BLaER1 treated with 17β-estradiol and CSF1 and Interleukin-3, amounts not matched to agents 10 nM and 100 nM (cell line): ENCODE results near the gene ORAI1.

Experiments
- H3K27ac ChIP-seq, 11 experiments: shearing (Covaris generic); formaldehyde crosslinking; 2 replicates each; pipeline ENCODE4 v1.8.1; 2022
- H3K27me3 ChIP-seq, 11 experiments: shearing (Covaris generic); formaldehyde crosslinking; 2 replicates each; pipeline ENCODE4 v1.8.1; 2022
- H3K36me3 ChIP-seq, 11 experiments: shearing (Covaris generic); formaldehyde crosslinking; 2 replicates each; pipeline ENCODE4 v1.8.1; 2022
- H3K4me1 ChIP-seq, 10 experiments: shearing (Covaris generic); formaldehyde crosslinking; 2 replicates each; pipeline ENCODE4 v1.8.1; 2022
- H3K4me2 ChIP-seq, 11 experiments: shearing (Covaris generic); formaldehyde crosslinking; 2 replicates each; pipeline ENCODE4 v1.8.1; 2022
- H3K4me3 ChIP-seq, 10 experiments: shearing (Covaris generic); formaldehyde crosslinking; 2 replicates each; pipeline ENCODE4 v1.8.1; 2022
- H3K9ac ChIP-seq, 11 experiments: shearing (Covaris generic); formaldehyde crosslinking; 2 replicates each; pipeline ENCODE4 v1.8.1; 2022
- H3K9me3 ChIP-seq, 11 experiments: shearing (Covaris generic); formaldehyde crosslinking; replicated peaks in 1 of 11; 2 replicates each; pipeline ENCODE4 v1.8.1; 2022
- H4K20me1 ChIP-seq, 11 experiments: shearing (Covaris generic); formaldehyde crosslinking; 2 replicates each; pipeline ENCODE4 v1.8.1; 2022
- Cebpa-rat ChIP-seq, 11 experiments: shearing (Covaris generic); IDR thresholded peaks; 2 replicates each; pipeline ENCODE4 v1.8.1; 2022

The ORAI1 gene

DNA sequence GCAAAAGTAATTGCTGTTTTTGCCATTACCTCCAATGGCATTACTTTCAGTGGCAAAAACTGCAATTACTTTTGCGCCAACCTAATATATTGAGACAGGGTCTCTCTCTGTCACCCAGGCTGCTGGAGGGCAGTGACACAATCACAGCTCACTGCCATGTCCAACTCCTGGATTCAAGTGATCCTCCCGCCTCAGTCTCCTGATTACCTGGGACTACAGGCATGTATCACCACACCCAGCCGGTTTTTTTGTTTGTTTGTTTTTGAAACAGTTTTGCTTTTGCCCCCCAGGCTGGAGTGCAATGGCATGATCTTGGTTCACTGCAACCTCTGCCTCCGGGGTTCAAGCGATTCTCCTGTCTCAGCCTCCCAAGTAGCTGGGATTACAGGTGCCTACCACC is 29.8 kb upstream of the ORAI1 start:
- TF ChIP-seq Cebpa-rat (IDR thresholded peaks at IDR 0.05): no peak
- Histone ChIP-seq H3K4me1 (peaks cover 10 to 27% (median 22%) of the 10 kb centered on the region in 10 experiments), H3K9me3 (no peaks in the 10 kb centered on the region), H3K4me2 (no peak overlapping the region), H3K36me3 (peaks cover 0 to 9% (median 0%) of the 10 kb centered on the region in 11 experiments; a peak in 5 of 22 replicates), H3K4me3 (no peak overlapping the region), H3K27me3 (no peaks in the 10 kb centered on the region), H3K9ac (no peak overlapping the region), H3K27ac (no peak overlapping the region), H4K20me1 (no peaks in the 10 kb centered on the region)

GRCh38 chr12:121600702-121601336 is 25.5 kb upstream of the ORAI1 start:
- H3K36me3 ChIP-seq: peaks cover 0 to 4% (median 0%) of the 10 kb centered on the region in 11 experiments; a peak in 3 of 22 replicates
- H4K20me1 ChIP-seq: no peaks in the 10 kb centered on the region
- no peak for TF ChIP-seq Cebpa-rat (IDR thresholded peaks at IDR 0.05)
- no peak overlapping the region for H3K4me3 ChIP-seq
- H3K9me3 ChIP-seq: no peaks in the 10 kb centered on the region
- H3K27ac ChIP-seq: no peak overlapping the region
- peak overlapping the region in 9 of 11 experiments; percentile 8 to 49 (median 15); a peak in 6 of 22 replicates for H3K4me2 ChIP-seq
- no peak overlapping the region for H3K9ac ChIP-seq
- H3K4me1 ChIP-seq: peaks cover 0 to 17% (median 11%) of the 10 kb centered on the region in 10 experiments; a peak in 14 of 20 replicates
- no peaks in the 10 kb centered on the region for H3K27me3 ChIP-seq

GRCh38 chr12:121602766-121603165 is 23.6 kb upstream of the ORAI1 start:
- H3K9ac ChIP-seq: no peak overlapping the region
- no peak overlapping the region for H3K4me3 ChIP-seq
- no peak overlapping the region for H3K27ac ChIP-seq
- H3K9me3 ChIP-seq: no peaks in the 10 kb centered on the region
- no peaks in the 10 kb centered on the region for H4K20me1 ChIP-seq
- no peaks in the 10 kb centered on the region for H3K36me3 ChIP-seq
- H3K4me1 ChIP-seq: peaks cover 0 to 17% (median 11%) of the 10 kb centered on the region in 10 experiments; a peak in 14 of 20 replicates
- H3K4me2 ChIP-seq: peak overlapping the region in 6 of 11 experiments; percentile 4 to 25 (median 18); a peak in 6 of 22 replicates
- no peaks in the 10 kb centered on the region for H3K27me3 ChIP-seq
- no peak for TF ChIP-seq Cebpa-rat (IDR thresholded peaks at IDR 0.05)

GRCh38 chr12:121603581-121603980 is 22.7 kb upstream of the ORAI1 start:
- no peak overlapping the region for H3K4me3 ChIP-seq
- H3K9me3 ChIP-seq: no peaks in the 10 kb centered on the region
- H4K20me1 ChIP-seq: no peaks in the 10 kb centered on the region
- H3K4me1 ChIP-seq: peaks cover 0 to 17% (median 11%) of the 10 kb centered on the region in 10 experiments; a peak in 14 of 20 replicates
- no peaks in the 10 kb centered on the region for H3K27me3 ChIP-seq
- H3K36me3 ChIP-seq: no peaks in the 10 kb centered on the region
- no peak overlapping the region for H3K27ac ChIP-seq
- no peak for TF ChIP-seq Cebpa-rat (IDR thresholded peaks at IDR 0.05)
- no peak overlapping the region for H3K4me2 ChIP-seq
- no peak overlapping the region for H3K9ac ChIP-seq

- Histone ChIP-seq H3K4me2 (no peak overlapping the region), H4K20me1 (no peaks in the 10 kb centered on the region), H3K9ac (no peak overlapping the region), H3K27ac (no peak overlapping the region), H3K27me3 (no peaks in the 10 kb centered on the region), H3K4me1 (peaks cover 0 to 4% (median 0%) of the 10 kb centered on the region in 10 experiments; a peak in 7 of 20 replicates), H3K4me3 (no peak overlapping the region), H3K36me3 (no peaks in the 10 kb centered on the region), H3K9me3 (no peaks in the 10 kb centered on the region)
- TF ChIP-seq Cebpa-rat (IDR thresholded peaks at IDR 0.05): no peak
These were observed 18.0 kb upstream of the ORAI1 start for GRCh38 chr12:121608301-121608700.

DNA sequence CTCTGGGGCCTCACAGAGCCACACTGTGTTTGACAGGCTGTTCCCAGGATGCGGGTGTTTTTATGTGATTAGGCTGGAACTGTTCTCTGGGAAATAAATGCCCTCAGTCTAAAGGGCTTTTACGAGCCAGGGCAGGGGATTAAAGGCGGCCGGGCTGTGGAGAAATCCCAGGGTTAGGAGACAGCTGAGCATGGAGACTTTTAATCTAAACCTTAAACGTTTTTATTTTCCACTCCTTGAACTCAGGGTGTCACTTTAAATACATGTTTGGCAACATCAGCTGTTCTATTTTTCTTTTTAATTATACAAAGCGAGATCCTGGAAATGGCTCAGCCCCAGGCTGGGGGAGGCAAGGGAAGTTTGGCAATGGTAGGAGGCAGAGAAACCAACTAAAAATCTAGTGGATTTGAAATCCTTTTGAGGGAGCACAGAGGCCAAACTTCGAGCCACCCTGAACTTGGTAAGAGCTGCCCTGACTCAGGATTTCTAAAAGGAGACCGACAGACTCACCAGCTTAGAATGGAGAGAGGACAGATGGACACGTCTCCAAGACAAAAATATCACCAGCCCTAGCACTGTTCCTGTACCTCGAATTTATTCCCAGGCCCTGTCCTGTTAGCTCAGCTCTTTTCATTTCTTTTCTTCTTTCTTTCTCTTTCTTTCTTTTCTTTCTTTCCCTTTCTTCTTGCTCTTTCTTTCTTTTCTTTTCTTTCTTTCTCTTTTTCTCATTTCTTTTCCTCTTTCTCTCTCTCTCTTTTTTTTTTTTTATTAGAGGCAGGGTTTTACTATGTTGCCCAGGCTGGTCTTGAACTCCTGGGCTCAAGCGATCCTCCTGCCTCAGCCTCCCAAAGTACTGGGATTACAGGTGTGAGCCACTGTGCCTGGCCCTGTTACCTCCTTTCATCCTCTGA is 15.8 kb upstream of the ORAI1 start:
- H3K4me2 ChIP-seq: no peak overlapping the region
- H3K27me3 ChIP-seq: no peaks in the 10 kb centered on the region
- H3K27ac ChIP-seq: 0 out of 22 replicates have a peak overlapping the region, but pooled peaks of 1 of the 11 experiments have one; percentile 22
- TF ChIP-seq Cebpa-rat (IDR thresholded peaks at IDR 0.05): no peak
- peaks cover 0 to 22% (median 5%) of the 10 kb centered on the region in 10 experiments; a peak in 11 of 20 replicates for H3K4me1 ChIP-seq
- no peaks in the 10 kb centered on the region for H3K36me3 ChIP-seq
- H3K9ac ChIP-seq: peak overlapping the region in 4 of 11 experiments; percentile 9 to 33 (median 26); a peak in 2 of 22 replicates
- H3K9me3 ChIP-seq: peaks cover 0 to 6% (median 0%) of the 10 kb centered on the region in 11 experiments; a peak in 4 of 22 replicates
- H3K4me3 ChIP-seq: no peak overlapping the region
- no peaks in the 10 kb centered on the region for H4K20me1 ChIP-seq

GRCh38 chr12:121611306-121611705 is 15.0 kb upstream of the ORAI1 start:
- no peak overlapping the region for H3K9ac ChIP-seq
- H4K20me1 ChIP-seq: no peaks in the 10 kb centered on the region
- no peaks in the 10 kb centered on the region for H3K27me3 ChIP-seq
- TF ChIP-seq Cebpa-rat (IDR thresholded peaks at IDR 0.05): no peak
- H3K27ac ChIP-seq: no peak overlapping the region
- no peak overlapping the region for H3K4me3 ChIP-seq
- no peaks in the 10 kb centered on the region for H3K36me3 ChIP-seq
- no peak overlapping the region for H3K4me2 ChIP-seq
- peaks cover 0 to 23% (median 7%) of the 10 kb centered on the region in 10 experiments; a peak in 12 of 20 replicates for H3K4me1 ChIP-seq
- H3K9me3 ChIP-seq: peaks cover 0 to 6% (median 0%) of the 10 kb centered on the region in 11 experiments; a peak in 4 of 22 replicates

GRCh38 chr12:121613462-121613861 is 12.9 kb upstream of the ORAI1 start:
- Histone ChIP-seq H3K4me2 (peak overlapping the region in 3 of 11 experiments; percentile 3 to 62 (median 45); a peak in 4 of 22 replicates), H4K20me1 (no peaks in the 10 kb centered on the region), H3K4me1 (peaks cover 0 to 27% (median 10%) of the 10 kb centered on the region in 10 experiments; a peak in 14 of 20 replicates), H3K36me3 (no peaks in the 10 kb centered on the region), H3K9me3 (peaks cover 0 to 6% (median 0%) of the 10 kb centered on the region in 11 experiments; a peak in 4 of 22 replicates), H3K9ac (no peak overlapping the region), H3K27ac (no peak overlapping the region), H3K4me3 (no peak overlapping the region), H3K27me3 (no peaks in the 10 kb centered on the region)
- TF ChIP-seq Cebpa-rat (IDR thresholded peaks at IDR 0.05): no peak
